Measurements from ENCODE around the gene PRR20G.

DNA sequence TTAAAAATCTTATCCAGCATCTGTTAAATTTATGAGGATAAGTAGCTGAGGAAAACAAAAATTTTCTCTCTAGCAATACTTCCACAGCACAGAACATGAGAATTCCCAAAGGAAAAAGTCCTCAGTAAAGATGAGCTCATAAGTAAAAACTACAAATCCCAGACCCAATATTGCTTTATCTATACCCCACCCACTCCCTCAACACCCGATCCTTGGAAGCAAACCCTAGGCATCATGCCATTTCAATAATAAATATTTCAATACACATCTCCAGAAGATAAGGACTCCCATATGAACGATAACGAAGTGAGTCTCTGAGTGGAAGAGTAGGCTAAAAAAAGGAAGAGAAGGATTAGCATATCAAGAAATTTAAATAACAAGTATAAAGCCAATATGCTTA, 8.3 kb upstream of the PRR20G start:
- no peak for TF ChIP-seq GLIS3 (CRISPR knock-in tag; IDR thresholded peaks at IDR 0.05)
- TF ChIP-seq ARNTL (CRISPR knock-in tag; IDR thresholded peaks at IDR 0.05; ENCODE audit: borderline replicate concordance, low read depth), result no peak
- no peak for TF ChIP-seq ZFP3 (CRISPR knock-in tag; IDR thresholded peaks at IDR 0.05)
- no peak for TF ChIP-seq ZNF8 (CRISPR knock-in tag; IDR thresholded peaks at IDR 0.05)
- TF ChIP-seq, protein P1, sequence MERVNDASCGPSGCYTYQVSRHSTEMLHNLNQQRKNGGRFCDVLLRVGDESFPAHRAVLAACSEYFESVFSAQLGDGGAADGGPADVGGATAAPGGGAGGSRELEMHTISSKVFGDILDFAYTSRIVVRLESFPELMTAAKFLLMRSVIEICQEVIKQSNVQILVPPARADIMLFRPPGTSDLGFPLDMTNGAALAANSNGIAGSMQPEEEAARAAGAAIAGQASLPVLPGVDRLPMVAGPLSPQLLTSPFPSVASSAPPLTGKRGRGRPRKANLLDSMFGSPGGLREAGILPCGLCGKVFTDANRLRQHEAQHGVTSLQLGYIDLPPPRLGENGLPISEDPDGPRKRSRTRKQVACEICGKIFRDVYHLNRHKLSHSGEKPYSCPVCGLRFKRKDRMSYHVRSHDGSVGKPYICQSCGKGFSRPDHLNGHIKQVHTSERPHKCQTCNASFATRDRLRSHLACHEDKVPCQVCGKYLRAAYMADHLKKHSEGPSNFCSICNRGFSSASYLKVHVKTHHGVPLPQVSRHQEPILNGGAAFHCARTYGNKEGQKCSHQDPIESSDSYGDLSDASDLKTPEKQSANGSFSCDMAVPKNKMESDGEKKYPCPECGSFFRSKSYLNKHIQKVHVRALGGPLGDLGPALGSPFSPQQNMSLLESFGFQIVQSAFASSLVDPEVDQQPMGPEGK (CRISPR knock-in tag; IDR thresholded peaks at IDR 0.05; ENCODE audit: borderline replicate concordance), result no peak
- TF ChIP-seq ZNF70 (CRISPR knock-in tag; IDR thresholded peaks at IDR 0.05), result no peak
- TF ChIP-seq, protein P2, sequence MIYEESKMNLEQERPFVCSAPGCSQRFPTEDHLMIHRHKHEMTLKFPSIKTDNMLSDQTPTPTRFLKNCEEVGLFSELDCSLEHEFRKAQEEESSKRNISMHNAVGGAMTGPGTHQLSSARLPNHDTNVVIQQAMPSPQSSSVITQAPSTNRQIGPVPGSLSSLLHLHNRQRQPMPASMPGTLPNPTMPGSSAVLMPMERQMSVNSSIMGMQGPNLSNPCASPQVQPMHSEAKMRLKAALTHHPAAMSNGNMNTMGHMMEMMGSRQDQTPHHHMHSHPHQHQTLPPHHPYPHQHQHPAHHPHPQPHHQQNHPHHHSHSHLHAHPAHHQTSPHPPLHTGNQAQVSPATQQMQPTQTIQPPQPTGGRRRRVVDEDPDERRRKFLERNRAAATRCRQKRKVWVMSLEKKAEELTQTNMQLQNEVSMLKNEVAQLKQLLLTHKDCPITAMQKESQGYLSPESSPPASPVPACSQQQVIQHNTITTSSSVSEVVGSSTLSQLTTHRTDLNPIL (CRISPR knock-in tag; IDR thresholded peaks at IDR 0.05; ENCODE audit: low read depth), result no peak
- TF ChIP-seq ZNF565 (CRISPR knock-in tag; conservative IDR thresholded peaks at IDR 0.05; ENCODE audit: low read depth), result no peak
- TF ChIP-seq PPARA (CRISPR knock-in tag; IDR thresholded peaks at IDR 0.05; ENCODE audit: borderline replicate concordance), result no peak
- no peak for TF ChIP-seq RARB (CRISPR knock-in tag; IDR thresholded peaks at IDR 0.05)
- TF ChIP-seq ISL1 (CRISPR knock-in tag; IDR thresholded peaks at IDR 0.05), result no peak
- no peak for TF ChIP-seq TCF4 (CRISPR knock-in tag; IDR thresholded peaks at IDR 0.05; ENCODE audit: borderline replicate concordance)
- TF ChIP-seq SNAI2 (CRISPR knock-in tag; IDR thresholded peaks at IDR 0.05), result no peak

Data from SK-N-SH treated with all-trans-retinoic acid at 6 μM for 48 hours (cell line).